ENCODE measurements around the gene SLC15A4.

The SLC15A4 gene

GRCh38 chr12:128827724-128828123, 4.0 kb upstream of the SLC15A4 start:
- no peak for DNase-seq (ENCODE audit: low read depth)
- TF ChIP-seq CTCF (IDR thresholded peaks at IDR 0.05; ENCODE audit: control insufficient read depth, extremely low read depth, insufficient read depth), result no peak
- H3K4me3 ChIP-seq (ENCODE audit: low read depth, low read length), result no peak overlapping the region

- H3K4me3 ChIP-seq (ENCODE audit: low read depth, low read length), result no peak overlapping the region
- TF ChIP-seq CTCF (IDR thresholded peaks at IDR 0.05; ENCODE audit: control insufficient read depth, extremely low read depth, insufficient read depth), result no peak
- DNase-seq (ENCODE audit: low read depth), result no peak
These were observed 2.1 kb upstream of the SLC15A4 start for GRCh38 chr12:128825835-128826234.

GRCh38 chr12:128823216-128823915, 392 bp downstream of the SLC15A4 start:
- TF ChIP-seq CTCF (IDR thresholded peaks at IDR 0.05; ENCODE audit: control insufficient read depth, extremely low read depth, insufficient read depth), result no peak
- peak overlapping the region; percentile 65 for H3K4me3 ChIP-seq (ENCODE audit: low read depth, low read length)
- DNase-seq (ENCODE audit: low read depth), result no peak

- no peak for TF ChIP-seq CTCF (IDR thresholded peaks at IDR 0.05; ENCODE audit: control insufficient read depth, extremely low read depth, insufficient read depth)
- H3K4me3 ChIP-seq (ENCODE audit: low read depth, low read length), result no peak overlapping the region
- no peak for DNase-seq (ENCODE audit: low read depth)
These were observed 2.9 kb downstream of the SLC15A4 start for GRCh38 chr12:128820723-128821432.

GRCh38 chr12:128820253-128820652, 3.5 kb downstream of the SLC15A4 start:
- H3K4me3 ChIP-seq (ENCODE audit: low read depth, low read length), result no peak overlapping the region
- DNase-seq (ENCODE audit: low read depth), result no peak
- TF ChIP-seq CTCF (IDR thresholded peaks at IDR 0.05; ENCODE audit: control insufficient read depth, extremely low read depth, insufficient read depth), result no peak

GRCh38 chr12:128819293-128820144, 4.2 kb downstream of the SLC15A4 start:
- no peak for DNase-seq (ENCODE audit: low read depth)
- H3K4me3 ChIP-seq (ENCODE audit: low read depth, low read length), result no peak overlapping the region
- TF ChIP-seq CTCF (IDR thresholded peaks at IDR 0.05; ENCODE audit: control insufficient read depth, extremely low read depth, insufficient read depth), result no peak

Data from LNCaP clone FGC (cell line).